GM12892 (cell line): ENCODE measurements around the gene KAT6B.

ENCODE experiments used
- POLR2AphosphoS5 ChIP-seq: IDR thresholded peaks from 2 replicates; pipeline ENCODE4 v1.6.1; 2011; ENCODE audit warnings: low read depth, low read length, control low read depth
- TAF1 ChIP-seq: IDR thresholded peaks from 2 replicates; pipeline ENCODE4 v1.6.1; 2011; ENCODE audit warnings: low read depth, mild to moderate bottlenecking, control low read depth, low read length, borderline replicate concordance

GRCh38 chr10:74975758-74976157 is 149.4 kb downstream of the KAT6B start:
- TF ChIP-seq POLR2AphosphoS5: no peak
- no peak for TF ChIP-seq TAF1
